HG03097 (cell line): Measurements from ENCODE around the gene DHX58.

Experiments used
- ATAC-seq: cut with Tn5 transposase; IDR thresholded peaks from one replicate; pipeline ENCODE4 v1.9.1; 2021; ENCODE audit not compliant: unreplicated experiment, low FRiP score

DHX58 gene

DNA sequence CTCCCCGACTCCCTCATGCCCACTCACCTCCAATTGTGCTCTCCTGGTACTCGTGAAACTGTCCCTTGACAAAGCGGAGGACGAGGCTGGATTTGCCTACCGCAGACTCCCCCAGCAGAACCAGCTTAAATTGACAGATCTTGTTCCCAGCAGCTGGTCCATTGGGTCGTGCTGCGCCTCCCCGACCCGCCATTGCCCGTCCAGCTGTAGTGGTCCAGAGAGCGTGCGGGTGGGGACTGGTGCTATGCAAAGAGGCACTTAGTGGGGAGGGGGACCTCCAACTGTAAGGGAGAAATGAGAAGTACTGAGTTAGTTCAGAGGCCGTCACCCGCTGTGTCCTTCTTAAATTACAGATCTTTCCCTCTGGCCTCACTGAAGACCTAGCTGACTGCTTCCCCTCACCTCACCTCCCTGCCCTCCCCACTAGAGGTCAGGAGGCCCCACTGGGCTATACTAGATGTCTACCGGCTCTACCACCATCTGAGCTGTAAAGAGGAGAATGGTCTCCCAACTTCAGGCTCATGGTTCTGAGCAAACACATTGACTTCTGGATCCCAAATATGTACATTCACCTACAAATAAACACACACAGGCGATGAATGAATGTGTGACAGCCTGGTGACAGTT is 17.9 kb upstream of the DHX58 start:
- no peak for ATAC-seq

DNA sequence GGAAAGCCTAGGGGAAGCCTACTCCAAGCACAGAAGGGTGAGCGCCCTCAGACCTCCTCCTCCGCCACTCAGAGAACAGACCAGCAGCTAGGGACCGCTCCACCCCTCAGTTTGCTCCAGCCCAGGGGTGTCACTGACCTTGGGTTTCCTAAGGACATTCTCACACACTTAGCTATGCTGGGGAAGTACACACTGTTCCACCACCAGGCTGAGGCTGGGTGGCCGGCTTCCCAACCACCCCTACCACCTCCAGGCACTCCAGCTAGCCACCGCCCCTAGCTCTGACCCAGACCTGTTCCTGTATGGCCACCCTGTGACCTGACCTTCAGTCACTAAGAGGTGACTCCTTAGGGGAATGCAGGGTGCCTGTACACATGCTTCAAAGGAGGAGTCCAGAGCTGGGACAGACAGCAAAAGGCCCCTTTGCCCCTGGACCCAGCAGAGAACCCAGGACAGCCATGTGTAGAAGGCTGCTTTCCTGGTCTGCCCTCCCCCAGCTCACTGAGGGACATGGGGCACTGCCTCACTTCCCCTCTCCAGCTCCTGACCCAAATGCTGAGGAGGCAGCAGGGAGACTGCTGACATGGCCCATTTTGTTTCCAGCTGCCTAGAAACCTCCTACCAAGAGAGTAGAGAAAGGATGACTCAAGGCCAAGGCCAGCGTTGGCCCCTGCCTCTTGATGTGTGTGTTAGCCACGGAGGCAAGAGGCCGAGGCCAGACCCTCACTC is 16.8 kb upstream of the DHX58 start:
- ATAC-seq = no peak

DNA sequence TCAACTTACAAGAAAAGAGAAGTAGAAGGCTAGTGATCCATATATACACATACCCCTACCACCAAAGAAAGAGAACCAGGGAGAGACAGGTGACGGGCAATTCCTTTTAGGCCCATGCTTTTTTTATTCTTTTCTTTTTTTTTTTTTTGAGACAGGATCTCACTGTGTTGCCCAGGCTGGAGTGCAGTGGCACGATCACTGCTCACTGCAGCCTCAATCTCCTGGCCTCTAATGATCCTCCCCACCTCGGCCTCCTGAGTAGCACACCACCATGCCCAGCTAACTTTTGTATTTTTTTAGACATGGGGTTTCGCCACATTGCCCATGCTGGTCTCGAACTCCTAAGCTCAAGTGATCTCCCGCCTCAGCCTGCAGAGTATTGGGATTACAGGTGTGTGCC is 14.9 kb upstream of the DHX58 start:
- no peak for ATAC-seq

DNA sequence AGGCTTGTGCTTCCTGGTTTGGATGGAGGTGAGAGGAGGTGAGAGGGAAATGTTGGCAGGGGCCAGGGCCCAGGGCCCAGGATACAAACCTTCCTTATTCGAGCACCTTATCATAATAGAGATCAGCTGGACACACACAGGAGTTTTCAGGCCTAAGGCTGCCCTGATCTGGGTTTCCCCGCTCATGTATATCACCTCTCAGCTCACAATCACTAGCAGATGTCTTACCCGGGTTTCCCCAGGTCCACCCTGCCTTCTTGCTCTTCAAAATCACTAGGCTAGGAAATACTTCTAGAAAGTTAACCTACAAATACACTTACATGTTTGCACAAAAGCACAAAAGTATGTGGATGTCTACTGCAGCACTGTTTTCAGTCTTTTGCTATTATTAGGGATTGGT is 14.3 kb upstream of the DHX58 start:
- no peak for ATAC-seq

DNA sequence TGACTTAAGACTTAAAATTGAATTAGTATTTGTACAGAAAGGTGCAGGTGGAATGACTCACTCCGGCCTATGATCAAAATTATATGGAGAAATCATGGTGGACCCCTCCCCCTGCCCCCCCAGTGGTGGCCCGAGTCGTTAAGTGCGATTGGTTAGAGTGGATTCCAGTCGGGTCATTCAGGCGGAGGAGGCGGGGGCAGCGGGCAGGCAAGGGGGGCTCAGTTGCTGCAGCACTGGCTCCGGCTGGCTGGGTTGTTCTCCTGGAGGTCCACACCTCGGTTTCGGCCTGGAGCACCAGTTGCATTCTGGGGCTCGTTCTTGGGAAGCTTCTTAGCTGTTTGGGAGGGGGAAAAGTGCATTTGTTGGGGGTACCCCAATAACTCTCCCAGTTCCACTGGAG is 13.1 kb upstream of the DHX58 start:
- ATAC-seq = no peak

DNA sequence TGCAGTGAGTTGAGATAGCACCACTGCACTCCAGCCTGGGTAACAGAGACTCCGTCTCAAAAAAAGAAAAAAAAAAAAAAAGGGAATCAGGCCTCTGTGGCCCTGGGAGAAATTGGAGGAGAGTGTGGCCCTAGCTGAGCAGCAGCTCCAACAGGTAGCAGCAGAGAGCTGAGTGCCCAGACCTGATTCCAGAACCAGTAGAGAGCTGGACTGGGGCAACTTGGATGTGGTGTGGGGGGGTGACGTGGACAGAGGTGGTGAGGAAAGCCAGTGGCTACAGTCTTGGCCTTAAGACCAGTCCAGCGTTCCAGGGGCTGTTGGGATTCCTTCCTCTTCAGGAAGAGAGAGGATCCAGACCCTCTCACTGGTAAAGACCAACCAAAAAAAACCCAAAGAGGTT is 11.7 kb upstream of the DHX58 start:
- no peak for ATAC-seq

DNA sequence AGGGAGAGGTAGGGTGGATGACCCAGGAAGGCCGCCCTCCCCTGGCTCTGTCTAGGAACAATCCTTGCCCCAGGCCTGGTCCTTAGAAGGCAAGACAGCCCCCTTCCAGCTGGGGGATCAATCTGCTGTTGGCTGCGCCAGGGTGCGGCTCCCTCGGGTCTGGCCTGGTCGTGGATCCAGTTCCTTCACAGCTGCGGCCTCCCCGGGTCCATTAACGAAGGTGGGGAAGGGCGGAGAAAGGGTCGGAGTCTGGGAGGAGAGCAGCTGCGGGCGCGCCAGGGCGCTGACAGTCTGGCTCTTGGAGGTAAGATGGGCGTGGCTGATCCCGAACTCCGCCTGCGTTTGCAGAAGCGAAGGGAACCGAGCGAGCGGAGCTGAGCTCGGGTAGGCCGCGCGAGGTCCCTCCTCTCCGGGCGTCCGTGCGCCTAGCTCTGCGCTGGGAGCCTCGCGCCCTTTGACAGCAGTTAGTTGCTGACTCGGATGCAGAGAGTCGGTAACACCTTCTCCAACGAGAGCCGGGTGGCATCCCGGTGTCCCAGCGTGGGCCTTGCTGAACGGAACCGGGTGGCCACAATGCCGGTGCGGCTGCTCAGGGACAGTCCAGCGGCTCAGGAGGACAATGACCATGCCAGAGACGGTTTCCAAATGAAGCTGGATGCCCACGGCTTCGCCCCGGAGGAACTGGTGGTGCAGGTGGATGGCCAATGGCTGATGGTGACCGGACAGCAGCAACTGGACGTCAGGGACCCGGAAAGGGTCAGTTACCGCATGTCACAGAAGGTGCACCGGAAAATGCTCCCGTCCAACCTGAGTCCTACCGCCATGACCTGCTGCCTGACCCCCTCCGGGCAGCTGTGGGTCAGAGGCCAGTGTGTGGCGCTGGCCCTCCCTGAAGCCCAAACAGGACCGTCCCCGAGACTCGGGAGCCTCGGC is 10.1 kb upstream of the DHX58 start, which contains the start of gene HSPB9:
Gene HSPB9 (plus strand): TSS at position 434 of the 933 bp plus-strand sequence. CDS start 47 bp downstream, at position 481.
- no peak for ATAC-seq

DNA sequence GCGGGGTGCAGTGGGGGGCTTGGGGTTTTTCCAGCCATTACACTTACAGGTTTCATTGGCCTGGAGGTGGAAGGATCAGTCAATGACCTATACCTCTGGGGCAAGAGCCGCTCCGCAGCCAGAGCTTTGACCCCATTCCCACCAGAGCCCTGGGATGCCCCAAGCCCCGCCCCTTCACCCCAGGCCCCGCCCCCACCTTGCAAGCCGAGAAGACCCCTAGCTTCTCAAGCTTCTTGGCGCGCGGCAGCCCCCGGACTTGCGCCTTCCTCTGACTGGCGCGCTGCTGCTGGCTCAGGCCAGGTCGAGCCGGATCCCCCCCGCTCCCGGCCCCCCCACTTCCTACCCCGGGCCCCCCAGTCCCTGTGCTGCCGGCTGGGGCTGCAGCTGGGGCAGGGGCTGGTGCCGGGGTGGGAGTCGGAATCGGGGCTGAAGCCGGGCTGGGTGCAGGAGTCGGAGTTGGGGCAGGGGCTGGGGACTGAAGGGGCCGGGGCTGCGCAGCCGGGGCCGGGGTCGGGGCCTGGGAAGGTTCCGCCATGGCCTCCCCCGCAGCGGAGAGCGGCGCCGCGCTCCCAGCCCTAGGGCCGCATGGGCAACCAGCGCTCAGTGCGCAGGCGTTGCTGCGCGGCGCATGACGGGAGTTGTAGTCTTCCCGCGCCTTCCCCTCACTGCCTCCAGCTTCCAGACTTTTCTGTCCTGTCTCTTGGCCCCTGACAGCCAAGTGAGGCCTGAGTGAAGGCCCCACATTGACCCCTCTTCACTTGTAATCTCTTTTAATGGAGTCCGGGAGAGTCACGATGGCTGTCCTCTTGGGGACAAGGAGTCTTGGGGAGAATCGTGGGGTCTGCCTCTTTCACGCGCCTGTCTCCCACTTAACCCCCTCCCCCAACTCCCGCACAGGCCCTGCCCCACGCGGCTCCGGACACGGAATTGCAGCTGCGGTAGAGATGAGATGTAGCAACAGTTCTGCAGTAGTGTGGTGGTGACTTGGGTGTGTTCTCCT is 8.6 kb upstream of the DHX58 start, which contains the start of gene KAT2A:
Gene KAT2A (minus strand): TSS at position 598 of the 1,000 bp plus-strand sequence. CDS start 63 bp downstream, at position 535.
- peak; percentile 62 for ATAC-seq

DNA sequence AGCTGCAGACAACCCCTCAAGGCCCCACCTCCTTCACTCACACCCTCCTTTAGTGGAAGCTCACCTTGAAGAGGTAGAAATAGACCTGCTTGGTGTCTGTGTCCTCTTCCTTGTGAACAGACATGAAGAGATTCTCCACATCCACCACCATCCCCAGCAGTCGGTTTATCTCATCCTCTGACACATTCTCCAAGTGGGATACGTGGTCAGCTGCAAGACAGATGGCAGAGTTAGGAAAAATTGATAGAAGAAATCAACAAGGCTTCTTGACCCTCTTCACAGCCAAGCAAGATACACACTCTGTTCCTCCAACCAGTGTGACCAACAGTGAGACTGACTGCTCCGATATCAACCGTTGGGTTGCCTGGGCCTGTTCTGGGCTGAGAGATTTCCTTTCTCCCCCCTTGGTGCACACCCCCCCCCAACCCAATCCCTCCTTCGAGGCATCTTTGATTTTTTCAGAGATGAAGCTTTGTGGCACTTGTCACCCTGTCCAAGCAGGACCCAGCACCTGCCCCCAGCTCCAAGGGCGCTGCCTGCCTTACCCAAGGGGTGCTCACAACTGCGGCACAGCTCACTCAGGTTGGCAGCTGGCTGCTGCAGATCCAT is 7.8 kb upstream of the DHX58 start:
- no peak for ATAC-seq

DNA sequence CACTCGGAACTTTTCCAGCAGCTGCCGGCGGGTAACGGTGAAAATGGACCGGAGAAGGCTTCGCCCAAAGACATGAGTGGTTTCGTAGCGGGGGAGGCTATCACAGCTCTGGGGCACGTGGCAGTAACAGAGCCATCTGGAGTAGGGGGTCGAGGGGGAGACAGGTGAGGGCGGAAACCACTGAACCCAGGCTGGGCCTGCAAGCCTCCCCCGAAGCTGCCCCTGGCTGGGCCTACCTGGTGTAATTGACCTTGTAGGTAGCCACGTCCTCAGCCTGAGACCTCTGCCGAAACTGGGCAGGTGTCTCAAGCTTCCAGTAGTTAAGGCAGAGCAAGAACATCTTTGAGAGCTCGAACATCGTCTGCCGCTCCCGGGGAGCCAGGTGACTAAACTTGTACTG is 6.8 kb upstream of the DHX58 start:
- no peak for ATAC-seq

DNA sequence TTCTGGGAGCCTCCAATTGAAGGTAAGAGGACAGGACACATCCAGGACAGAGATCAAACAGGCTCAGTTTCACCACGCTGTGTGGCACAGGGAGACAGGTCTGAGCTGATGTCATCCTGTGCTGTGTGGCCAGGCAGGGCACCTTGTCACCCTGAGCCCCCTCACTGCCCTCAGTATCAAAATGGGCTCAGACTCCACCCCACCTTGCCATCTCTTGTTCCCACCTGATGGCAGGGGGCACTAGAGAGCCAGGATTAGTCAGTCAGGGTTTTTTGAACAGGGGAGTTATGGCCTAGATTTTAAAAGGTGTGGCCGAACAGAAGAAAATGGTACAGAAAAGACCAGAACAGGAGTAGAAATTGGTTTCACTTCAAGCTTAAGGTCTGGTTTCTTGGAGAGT is 6.0 kb upstream of the DHX58 start:
- no peak for ATAC-seq

DNA sequence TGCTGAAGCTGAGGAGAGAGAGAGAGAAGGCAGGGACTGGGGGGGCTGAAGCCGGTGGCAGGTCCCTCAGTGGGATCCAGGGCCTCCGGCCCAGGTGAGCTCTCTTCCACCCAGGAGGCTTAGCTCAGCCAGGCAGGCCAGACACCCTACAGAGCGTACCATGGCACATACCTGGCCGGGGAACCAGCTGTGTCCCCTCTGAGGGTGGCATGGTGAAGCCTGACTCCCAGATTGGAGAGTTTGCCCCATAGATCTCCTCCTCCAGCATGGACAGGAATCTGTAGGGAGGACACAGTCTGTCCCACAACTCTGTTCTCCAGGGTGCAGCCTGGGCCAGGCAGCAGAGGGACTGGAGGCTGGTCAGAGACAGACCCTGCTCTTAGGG is 5.6 kb upstream of the DHX58 start:
- ATAC-seq = no peak

DNA sequence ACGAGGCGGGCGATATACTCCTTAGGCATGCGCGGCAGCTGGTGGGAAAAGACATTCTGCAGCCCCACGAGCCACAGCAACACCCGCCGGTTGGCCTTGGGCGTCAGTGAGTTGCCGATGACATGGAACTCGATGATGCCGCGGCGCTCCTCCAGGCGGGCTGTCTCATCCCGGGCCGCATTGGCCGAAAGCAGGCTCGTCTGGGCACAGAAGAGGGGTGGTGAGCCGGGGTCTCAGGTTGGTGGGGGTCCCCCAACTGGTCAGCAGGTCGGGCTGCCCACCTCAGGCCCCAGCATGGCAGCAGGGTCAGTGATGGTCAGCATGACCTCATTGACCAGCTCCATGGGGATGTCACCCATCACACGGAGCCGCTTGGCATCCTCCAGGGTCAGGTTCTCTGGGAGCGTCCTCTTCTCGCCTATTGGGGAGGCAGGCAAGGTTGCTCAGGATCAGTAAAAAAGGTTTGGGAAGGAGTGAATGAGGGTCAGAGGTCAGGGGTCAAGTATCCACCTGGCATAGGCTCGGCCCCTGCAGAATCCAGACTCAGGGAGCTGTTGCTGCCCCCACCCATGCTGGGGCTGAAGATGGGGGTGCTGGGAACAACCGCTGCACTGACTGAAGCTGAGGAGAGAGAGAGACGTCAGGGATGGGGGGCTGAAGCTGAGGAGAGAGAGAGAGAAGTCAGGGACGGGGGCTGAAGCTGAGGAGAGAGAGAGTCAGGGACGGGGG is 5.0 kb upstream of the DHX58 start:
- no peak for ATAC-seq

DNA sequence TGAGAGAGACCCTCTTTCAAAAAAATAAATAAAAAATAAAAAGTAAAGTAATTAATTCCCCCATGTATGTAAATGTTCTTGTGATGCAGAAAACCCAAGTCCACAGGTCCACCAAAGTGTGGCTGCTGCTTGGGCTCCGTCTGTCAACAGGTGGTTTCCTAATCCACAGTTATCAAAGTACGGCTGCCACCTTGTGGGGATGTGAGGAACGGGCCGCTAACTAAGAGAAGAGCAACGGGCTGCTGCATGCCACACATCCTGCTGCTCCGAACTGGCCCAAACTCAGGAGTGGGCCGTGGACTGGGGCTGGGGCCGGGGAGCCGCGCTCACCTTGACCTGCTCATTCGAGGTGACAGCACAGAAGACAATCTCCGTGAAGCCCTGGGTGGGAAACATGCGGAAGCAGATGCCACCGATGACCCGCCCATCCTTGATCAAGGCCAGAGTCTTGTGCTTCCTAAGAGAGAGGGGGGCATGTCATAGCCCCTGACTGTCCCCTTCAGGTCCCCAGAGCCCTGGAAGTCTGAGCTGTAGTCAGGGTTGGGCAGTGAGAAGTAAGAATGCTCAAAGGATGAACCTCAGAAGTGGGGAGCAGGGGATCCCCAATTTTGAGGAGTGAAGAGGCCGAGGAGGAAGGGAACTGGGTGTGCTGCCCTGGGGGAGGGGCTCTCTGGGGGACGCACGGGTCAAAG is 4.3 kb upstream of the DHX58 start:
- ATAC-seq = peak; percentile 36

DNA sequence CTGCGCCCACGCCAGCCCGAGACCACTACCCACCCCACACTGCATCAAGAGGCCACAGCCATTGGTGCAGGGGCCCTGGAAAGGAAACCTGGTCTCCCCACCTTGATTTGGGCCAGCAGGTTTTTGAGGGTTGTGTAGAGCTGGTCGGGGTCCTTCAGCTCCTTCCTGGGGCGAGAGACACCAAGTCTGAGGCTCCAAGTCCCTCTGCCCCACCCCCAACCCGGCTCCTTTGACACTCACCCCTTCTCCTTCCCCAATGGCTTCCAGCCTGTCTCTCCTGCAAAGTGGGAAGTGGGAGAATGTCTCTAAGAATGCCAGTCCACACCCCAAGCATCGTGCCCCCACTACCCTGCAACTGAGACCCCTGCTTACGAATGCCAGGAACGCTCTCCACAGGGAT is 1.6 kb upstream of the DHX58 start:
- no peak for ATAC-seq

DNA sequence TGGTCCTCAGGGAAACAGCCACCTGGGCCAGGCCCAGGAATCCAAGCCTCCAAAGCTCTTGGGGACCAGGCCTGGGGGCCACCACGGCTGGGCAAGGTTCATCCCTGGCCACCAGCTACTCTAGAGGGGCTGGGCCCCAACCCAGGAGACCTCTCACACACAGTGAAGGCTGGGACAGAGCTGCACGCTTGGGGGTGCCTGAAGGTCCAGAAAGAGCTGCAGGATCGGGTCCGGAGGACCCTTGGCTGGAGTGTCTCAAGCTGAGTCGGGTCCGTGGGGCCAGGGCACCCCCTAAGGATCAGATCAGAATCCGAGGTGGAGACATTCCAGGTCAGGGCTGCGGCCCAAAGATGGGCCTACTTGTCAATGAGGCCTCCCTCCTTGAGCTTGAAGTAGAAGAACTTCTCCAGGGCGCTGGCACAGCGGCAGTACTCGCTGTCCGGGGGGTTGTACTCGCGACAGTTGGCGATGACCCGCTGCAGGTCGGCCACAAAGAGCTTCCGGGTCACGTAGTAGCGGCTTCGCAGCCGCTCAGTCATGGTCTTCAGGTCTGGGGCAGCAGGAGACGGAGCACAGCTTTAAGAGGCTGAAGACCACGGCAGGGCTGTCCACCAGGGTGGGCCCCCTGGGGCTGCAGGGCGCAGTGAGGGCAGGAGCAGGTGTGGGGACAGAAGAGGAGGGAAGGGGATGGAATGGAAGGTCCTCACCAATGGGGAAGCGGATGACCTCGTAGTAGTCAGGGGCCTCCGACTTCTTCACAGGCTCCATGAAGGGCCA is 967 bp upstream of the DHX58 start:
- no peak for ATAC-seq

DNA sequence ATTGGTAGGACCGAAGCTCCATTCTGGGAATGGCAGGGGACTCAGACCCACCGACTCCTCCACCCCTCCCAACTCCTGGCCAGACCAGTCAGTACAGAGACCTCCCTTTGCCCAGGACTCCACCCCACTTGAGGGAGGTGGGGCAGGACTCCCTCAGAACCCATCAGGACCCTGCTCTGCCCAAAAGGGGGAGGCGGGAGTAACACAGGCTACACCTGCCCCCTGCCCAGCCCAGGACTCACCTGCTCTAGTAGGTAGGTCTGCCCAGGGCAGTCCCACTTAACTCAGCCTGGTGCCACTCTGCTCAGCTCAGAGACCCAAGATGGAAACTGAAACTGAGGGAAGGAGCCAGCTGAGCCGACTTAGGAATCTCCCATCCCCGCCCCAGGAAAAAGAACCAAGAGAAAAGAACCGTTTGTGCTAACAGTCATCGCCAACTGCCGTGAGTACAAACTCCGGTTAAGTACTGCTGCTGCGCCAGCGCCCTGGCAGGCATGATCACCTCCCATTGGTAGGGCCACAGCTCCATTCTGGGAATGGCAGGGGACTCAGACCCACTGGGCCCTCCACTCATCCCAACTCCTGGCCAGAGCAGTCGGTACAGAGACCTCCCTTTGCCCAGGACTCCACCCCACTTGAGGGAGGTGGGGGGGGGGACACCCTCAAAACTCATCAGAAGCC is 503 bp downstream of the DHX58 start:
- no peak for ATAC-seq
